MG63 (cell line): ENCODE measurements around the gene IGSF3. TPM values are rescaled to one million over a fixed set of nuclear protein-coding genes. Genes with fewer than 3 reads are reported as not detected.

ENCODE experiments used
- DNase-seq: peaks from one replicate; pipeline ENCODE4 v3.0.0-alpha.2; 2020
- H3K27me3 ChIP-seq: fragments of 250-450 bp; sonication (Bioruptor Pico); 2 replicates; pipeline ENCODE4 v1.5.1; 2020; ENCODE audit warnings: mild to moderate bottlenecking, moderate library complexity
- H3K36me3 ChIP-seq: fragments of 250-450 bp; sonication (Bioruptor Pico); 2 replicates; pipeline ENCODE4 v1.5.1; 2020; ENCODE audit warnings: mild to moderate bottlenecking, moderate library complexity
- H3K4me3 ChIP-seq: fragments of 250-450 bp; sonication (Bioruptor Pico); 2 replicates; pipeline ENCODE4 v1.5.1; 2020; ENCODE audit warnings: mild to moderate bottlenecking, moderate library complexity
- H3K9me3 ChIP-seq: fragments of 250-450 bp; sonication (Bioruptor Pico); 2 replicates; pipeline ENCODE4 v1.5.1; 2020; ENCODE audit warnings: mild to moderate bottlenecking, moderate library complexity
- total RNA-seq: library from RNA; depleted of rRNA; stranded (reverse); fragments of >200 nt; shearing (Covaris generic); gene quantifications from 2 replicates; pipeline ENCODE4 v1.2.3, GENCODE V29; 2014; ENCODE audit warnings: low replicate concordance

IGSF3 gene
- total RNA-seq, 1 experiment from 2014 or later: 5.0 TPM

DNA sequence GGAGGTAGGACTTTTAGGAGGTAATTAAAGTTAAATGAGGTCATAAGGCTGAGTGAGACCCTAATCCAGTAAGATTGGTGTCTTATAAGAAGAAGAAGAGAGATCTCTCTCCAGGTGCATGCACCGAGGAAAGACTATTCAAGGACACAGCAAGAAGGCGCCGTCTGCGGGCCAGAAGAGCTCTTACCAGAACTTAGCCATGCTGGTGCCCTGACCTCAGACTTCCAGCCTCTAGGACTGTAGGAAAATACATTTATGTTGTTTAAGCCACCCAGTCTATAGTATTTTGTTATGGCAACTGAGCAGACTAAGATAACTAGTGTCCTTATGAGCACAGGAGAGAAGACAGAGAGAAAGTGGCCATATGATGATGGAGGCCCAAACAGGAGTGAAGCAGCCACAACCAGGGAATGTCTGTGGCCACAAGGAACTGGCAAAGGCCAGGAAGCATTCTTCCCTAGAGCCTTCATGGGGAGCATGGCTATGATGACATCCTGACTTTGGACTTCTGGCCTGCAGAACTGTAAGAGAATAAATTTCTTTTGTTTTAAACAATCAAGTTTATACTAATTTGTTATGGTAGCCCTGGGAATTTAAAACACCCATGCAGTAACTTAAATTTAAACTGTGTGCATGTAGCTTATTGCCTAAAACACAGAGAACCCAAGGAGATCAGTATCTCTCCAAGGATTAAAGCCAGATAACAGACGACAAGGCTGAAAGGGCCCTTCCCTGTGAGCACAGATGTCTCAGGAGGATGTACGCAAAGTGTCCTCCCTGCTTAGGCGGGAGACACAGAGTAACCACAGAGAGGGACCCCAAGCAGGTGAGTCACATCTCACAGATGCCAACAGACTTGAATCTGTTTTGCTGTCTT is 86.8 kb downstream of the IGSF3 start:
- Histone ChIP-seq H3K36me3 (no peaks in the 10 kb centered on the region), H3K27me3 (no peaks in the 10 kb centered on the region), H3K9me3 (no peaks in the 10 kb centered on the region), H3K4me3 (no peak overlapping the region)
- DNase-seq: no peak

DNA sequence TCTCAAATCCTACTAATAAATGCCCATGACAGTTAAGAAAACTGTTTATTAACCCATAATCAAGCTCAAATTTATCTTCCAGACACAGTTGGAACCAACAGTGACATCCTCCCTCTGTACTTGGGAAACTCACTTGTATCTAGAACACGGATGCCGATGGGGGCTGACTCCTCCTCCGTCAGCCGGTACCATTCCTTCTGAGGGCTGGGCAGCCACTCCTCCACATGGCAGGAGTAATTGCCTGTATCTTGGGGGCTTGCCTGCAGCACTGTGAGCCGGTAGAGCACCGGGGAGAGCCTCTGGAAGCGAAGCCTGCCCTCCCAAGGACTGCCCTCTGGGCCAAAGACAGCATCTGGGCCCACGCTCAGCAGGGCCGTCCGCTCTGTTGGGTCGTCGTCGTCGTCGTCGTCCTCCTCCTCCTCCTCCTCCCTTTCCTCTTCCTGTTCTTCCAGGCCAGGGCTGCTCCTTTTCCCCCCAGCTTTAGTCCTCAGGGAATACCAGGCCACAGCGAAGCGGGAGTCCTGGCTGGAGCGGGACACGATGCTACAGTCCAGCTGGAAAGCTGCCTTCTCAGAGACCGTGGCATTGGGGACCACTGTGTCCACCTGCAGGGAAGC is 88.2 kb downstream of the IGSF3 start:
- H3K27me3 ChIP-seq: no peaks in the 10 kb centered on the region
- H3K4me3 ChIP-seq: no peak overlapping the region
- DNase-seq: no peak
- H3K36me3 ChIP-seq: no peaks in the 10 kb centered on the region
- no peaks in the 10 kb centered on the region for H3K9me3 ChIP-seq

DNA sequence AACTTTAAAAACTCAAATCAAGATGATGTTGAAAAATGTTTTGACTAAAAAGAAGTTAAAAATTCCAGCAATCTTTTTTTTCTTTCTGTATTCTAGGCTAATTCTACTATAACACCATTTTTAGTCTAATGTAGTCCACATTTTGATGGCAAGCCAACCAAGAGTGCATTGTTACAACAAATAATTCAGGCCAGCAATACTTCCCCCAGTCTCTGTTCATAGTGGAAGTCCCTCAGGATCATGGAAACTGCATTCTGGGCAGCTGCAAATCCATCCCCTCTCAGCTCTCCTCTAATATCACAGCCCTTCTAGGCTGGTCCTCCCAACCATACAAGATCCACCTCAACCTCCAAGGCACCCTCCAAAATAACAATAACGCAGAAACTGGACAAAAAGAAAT is 89.0 kb downstream of the IGSF3 start:
- H3K36me3 ChIP-seq: no peaks in the 10 kb centered on the region
- H3K27me3 ChIP-seq: no peaks in the 10 kb centered on the region
- H3K9me3 ChIP-seq: no peaks in the 10 kb centered on the region
- no peak for DNase-seq
- H3K4me3 ChIP-seq: no peak overlapping the region

DNA sequence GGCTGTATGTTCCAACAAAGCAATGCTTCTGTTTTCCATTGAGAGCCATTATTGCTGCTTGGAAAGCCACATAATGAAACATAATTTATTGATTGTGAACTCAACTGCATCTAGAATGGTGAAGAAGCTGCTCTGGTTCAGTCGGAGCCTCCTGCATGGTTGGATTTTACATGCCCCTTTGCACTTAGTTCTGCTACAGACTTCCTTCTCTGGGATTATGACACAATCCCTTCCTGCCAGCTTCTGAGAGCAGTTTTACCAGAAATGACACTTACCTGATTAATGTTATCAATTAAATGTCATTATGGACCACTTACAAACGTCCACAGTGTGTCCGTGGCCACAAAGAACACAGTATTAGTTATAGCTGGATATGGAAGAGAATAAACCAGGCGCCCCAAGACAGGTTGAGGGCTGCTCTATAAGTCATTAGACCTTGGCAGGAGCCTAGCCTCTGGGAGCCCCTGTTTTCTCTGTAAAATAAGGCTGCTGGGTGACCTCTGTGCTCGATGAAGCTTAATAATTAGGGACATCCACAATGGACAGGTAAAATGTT is 89.7 kb downstream of the IGSF3 start:
- no peak for DNase-seq
- Histone ChIP-seq H3K36me3 (no peaks in the 10 kb centered on the region), H3K27me3 (no peaks in the 10 kb centered on the region), H3K4me3 (no peak overlapping the region), H3K9me3 (no peaks in the 10 kb centered on the region)

DNA sequence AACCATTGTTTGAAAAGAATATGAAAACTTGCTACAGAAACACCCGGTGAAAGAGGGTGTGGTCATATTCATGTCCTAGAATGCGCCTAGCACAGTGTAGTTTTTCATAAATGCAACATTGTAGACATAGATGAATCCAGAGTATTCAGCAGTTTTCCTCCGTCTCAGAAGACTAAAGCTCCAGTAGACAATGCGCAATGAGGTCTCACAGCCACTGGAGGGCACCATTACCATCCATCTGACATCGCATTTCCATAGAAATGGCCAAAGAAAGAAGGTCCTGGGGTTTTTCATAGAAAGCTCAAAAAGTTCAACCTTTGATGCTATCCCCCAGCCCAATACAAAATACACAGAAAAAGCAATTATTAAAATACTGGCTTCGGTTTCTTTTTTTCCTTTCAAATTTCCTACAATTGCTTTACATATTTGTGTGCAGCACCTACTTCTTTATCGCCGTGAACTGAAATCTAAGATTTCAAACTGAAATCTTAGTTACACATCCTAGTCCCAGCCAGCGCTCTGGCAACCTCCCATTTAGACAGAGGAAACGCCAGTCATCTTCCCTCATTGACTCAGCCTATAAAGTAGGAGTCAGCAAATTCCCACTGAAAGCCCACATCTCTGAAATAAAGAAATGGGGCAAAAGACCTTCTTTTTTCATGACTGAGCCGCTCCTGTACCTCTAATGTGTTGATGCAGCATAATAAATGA is 92.8 kb downstream of the IGSF3 start:
- Histone ChIP-seq H3K36me3 (peaks cover 3% of the 10 kb centered on the region; the same call in 1 of the 2 replicates), H3K27me3 (no peaks in the 10 kb centered on the region), H3K9me3 (no peaks in the 10 kb centered on the region), H3K4me3 (no peak overlapping the region)
- peak; percentile 70 for DNase-seq

DNA sequence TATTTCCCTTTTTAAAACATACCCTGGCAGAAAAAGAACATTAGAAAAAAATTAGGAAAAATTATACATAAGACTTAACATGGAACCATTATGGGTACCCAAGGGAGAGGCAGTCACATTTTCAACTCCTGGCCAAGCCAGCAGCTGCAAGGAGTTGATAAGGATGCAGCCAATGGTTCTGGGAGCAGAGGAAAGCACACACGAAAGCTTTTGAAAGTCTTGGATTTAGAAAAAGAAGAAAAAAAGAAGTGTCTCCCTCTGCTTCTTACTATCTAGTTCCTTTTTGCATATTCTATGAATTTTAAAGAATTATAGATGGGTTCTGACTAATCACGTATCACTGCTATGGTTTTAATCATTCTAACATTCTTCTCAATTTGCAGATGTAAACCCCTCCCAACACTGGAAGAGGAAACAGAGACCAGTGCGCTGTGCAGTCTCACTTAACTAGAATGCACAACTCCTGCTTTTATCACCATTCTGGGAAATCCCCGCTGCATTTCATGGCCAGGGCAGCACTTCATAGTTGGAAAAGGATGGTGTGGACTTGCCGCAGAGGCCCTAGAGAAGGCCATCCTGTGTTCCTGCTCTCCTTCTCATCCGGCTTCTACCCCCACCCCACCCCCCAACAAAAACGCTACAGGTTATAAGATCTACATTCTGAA is 94.0 kb downstream of the IGSF3 start:
- Histone ChIP-seq H3K36me3 (peaks cover 4% of the 10 kb centered on the region; the same call in 1 of the 2 replicates), H3K27me3 (no peaks in the 10 kb centered on the region), H3K9me3 (no peaks in the 10 kb centered on the region), H3K4me3 (no peak overlapping the region)
- no peak for DNase-seq

DNA sequence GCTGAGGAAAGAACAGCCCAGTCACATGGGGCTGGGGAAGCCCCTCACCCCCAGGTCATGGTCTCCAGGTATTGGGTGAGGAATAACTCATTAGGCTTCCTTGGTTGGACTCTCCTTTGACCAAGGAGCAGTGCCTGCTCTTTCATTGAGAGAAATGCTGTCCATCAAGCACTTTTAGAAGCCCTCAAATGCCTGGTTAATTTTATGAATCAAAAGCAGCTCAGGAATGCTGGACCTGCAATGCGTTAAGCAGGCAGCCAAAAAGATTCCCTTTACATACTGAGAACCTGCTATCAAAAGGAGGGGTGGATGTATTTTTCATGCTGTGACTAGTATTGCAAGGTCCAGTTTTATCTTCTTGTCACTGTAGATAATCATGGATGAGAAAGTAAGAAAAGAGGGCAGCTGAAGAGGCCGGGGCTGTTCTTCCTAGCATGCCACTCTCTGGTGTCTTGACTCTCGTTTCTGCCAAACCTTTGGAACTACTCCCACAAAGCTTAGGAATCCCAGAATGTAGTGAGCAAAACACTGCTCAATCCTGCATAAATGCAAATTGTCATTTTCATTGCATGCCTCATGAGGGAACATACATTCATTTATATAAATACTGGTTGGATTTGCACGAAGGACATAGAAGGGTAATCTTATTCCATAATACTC is 94.6 kb downstream of the IGSF3 start:
- no peak for DNase-seq
- H3K27me3 ChIP-seq: no peaks in the 10 kb centered on the region
- no peak overlapping the region for H3K4me3 ChIP-seq
- H3K9me3 ChIP-seq: no peaks in the 10 kb centered on the region
- peaks cover 4% of the 10 kb centered on the region; the same call in 1 of the 2 replicates for H3K36me3 ChIP-seq

DNA sequence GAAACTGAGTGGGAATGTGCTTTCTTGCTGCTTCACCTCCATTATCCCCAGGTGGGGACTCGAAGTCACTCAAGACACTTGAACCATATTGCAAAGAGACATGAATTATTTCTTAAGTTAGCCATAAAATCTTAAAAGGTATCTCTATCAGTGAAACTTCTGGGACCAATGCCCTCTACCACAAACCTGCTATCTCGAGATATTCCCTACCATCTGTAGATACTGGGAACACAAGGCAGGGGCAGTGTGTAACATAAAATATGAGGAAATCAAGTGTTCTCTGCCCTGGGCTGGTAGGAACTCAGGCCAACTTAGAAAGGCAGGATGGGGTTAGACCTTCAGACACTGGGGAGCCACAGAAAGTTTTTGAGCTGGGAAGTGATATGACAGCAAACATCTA is 95.4 kb downstream of the IGSF3 start:
- DNase-seq: no peak
- Histone ChIP-seq H3K27me3 (no peaks in the 10 kb centered on the region), H3K4me3 (no peak overlapping the region), H3K9me3 (no peaks in the 10 kb centered on the region), H3K36me3 (peaks cover 4% of the 10 kb centered on the region; the same call in 1 of the 2 replicates)

DNA sequence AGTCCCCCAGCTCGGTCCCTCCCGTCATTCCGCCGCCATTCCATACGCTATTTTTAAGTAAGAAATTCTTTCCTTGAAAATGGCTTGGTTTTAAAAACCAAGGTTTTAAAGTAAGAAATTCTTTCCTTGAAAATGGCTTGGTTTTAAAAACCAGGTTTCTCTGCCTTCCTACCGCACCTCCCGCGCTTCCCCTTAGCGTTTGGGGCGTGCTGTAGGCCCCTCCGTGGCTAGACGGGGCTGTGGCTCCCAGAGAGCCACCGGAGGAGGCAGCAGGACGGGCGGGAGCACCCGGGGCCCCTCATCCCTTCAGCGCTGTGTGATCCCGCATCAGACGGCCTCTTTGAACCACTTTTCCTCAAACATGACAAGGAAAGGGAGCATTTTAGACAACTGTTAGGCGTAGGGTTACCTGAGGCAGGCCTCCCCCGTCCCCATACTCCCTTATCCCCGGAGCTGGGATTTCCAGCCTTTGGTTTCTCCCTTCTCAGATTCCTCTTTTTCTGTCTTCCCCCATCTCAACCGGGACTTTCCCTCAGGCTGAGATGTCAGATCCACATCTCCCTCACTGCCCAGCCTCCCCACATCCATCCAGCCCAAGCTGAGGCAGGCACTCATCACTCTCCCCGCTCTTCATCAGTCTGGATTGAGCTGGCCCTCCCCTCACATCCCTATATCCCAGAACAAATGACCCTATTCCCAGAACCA is 96.2 kb downstream of the IGSF3 start:
- Histone ChIP-seq H3K9me3 (no peaks in the 10 kb centered on the region), H3K27me3 (no peaks in the 10 kb centered on the region), H3K36me3 (peaks cover 4% of the 10 kb centered on the region), H3K4me3 (peak overlapping the region; percentile 83)
- DNase-seq: no peak

DNA sequence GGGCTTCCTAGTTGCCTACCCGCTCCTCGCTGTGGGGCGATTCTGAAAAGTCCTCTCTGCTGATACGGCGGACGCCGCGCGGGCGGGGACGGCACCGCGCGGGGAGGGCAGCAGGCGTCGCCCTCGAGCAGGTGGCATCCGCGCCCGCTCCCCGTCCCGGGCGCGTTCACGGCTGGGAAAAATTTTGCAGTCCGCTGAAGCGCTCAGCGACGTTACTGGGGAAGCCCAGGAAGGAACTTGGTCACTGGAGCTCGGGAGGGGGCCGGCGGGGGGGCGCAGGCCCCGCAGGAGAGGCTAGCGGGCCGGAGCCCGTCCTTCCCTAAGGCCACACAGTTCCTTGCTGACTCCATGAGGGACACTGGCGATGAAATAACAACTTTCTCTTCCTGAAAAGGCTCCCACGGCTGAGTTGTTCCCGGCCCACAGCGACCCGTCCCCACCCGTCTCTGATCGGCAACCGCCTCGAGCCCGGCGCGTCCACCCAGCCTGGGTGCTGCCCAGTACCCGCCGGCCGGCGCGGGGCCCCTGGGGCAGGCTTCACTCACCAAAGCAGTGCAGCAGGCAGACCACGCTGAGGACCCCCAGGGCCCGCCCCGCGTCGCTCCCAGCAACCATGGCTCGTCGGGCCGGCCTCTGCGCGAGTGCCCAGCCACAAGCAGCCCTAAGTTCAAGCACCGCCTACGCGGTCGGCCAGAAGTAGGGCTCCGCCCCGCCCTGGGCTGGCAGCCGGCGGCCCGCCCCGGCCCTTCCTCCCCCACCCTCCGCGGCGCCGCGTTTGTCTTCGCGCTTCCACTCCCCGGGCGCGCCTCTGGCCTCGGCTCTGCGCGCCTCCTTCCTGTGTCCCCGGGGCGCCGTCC is 96.9 kb downstream of the IGSF3 start, which contains the start of gene CD58:
CD58 (minus strand) TSS at position 669 of the 857 bp plus-strand sequence; CDS start at position 615, 54 bp downstream.
- peak; percentile 93 for DNase-seq
- Histone ChIP-seq H3K9me3 (no peaks in the 10 kb centered on the region), H3K36me3 (peaks cover 4% of the 10 kb centered on the region), H3K27me3 (no peaks in the 10 kb centered on the region), H3K4me3 (peak within 1 kb of the TSS; percentile 83)

DNA sequence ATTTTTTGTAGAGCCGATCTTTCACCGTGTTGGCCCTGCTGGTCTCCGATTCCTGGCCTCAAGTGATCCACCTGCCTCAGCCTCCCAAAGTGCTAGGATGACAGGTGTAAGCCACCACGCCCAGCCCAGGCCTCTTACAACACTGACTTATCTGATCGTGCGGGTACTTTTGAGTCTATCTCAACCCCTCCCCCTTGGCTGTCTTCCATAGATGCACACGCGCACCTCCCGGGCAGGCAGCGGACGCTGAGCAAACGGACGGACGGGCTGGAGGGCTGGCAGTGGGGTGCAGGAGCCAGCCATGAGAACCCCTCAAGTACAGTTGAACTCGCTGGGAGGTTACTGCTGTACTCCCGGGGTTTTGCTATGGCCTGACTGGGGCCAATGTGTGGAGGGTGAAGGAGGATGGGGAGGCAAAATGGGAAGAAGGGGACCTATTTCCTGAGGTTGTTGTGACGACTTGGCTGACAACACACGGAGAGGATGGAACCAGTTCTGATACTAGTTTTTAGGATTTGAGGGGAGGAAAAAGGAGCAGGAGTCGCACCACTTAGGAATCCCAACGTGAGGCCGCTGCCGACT is 97.7 kb downstream of the IGSF3 start:
- peaks cover 9% of the 10 kb centered on the region for H3K36me3 ChIP-seq
- peak overlapping the region; percentile 83 for H3K4me3 ChIP-seq
- H3K27me3 ChIP-seq: no peaks in the 10 kb centered on the region
- DNase-seq: no peak
- no peaks in the 10 kb centered on the region for H3K9me3 ChIP-seq

DNA sequence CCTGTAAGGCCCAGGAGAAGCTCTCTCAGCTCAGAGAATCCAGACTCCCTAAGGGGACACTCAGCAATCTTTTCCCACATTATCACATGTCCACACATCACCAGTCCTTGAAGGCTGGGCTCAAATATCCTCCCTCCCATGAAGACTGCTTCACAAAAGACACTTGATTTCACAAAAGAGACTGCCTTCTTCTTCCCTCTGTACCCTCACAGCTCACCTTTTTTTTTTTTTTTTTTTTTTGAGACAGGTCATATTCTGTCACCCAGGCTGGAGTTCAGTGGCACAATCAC is 98.2 kb downstream of the IGSF3 start:
- DNase-seq: no peak
- Histone ChIP-seq H3K4me3 (no peak overlapping the region), H3K9me3 (no peaks in the 10 kb centered on the region), H3K36me3 (peaks cover 10% of the 10 kb centered on the region), H3K27me3 (no peaks in the 10 kb centered on the region)

DNA sequence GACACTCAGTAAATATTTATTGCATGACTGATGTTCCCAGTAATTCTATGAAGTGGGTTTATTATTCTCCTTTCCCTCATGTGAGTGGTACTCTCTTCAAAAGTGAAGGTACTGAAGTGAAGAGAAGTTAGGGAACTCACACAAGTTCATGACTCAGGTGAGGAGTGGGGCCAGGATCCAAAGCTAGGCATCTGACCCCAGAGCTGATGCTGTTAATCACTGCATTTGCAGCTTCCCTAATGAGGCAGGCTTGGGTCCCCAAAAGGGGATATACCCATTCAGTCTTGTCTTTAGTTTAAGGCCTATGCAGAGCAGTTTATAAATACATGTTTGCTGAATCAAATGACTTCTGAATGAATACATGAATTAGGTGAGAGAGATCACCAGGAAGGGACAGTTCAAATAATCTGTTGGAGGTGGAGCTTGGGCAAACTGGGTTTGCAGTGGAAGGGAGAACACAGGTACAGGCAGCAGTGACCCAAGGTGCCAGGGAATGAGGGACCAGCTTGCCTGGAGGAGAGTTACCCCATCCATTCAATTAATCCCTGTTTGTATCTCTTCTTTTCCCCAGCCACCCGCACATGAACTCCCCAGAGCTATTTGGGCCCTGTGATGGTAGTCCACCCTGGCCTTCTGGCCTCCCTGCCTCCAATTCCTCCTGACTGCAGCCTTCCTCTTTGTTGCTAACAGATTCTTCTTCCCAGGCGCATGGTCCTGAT is 98.7 kb downstream of the IGSF3 start:
- no peak for DNase-seq
- peaks cover 14% of the 10 kb centered on the region for H3K36me3 ChIP-seq
- H3K4me3 ChIP-seq: no peak overlapping the region
- H3K9me3 ChIP-seq: peaks cover 4% of the 10 kb centered on the region; the same call in 1 of the 2 replicates
- H3K27me3 ChIP-seq: no peaks in the 10 kb centered on the region
